Stimulated activated CD4-positive, alpha-beta T cell treated with anti-CD3 and anti-CD28 coated beads, Interleukin-2, amount 100 ng/mL, for 4 hours (primary cell): ENCODE data around the gene VPS37C.
A peak's percentile ranks its signal among the peaks of the same experiment; 100 is the strongest.
"Not testable (repeated sequence)": the region's sequence is repeated elsewhere in the genome, so short reads cannot be mapped to it uniquely, and the experiment has no call there.

Experiments
- DNase-seq: peaks from one replicate; pipeline ENCODE4 v3.0.0-alpha.2; 2020; ENCODE audit warnings: low read depth

The VPS37C gene

DNA sequence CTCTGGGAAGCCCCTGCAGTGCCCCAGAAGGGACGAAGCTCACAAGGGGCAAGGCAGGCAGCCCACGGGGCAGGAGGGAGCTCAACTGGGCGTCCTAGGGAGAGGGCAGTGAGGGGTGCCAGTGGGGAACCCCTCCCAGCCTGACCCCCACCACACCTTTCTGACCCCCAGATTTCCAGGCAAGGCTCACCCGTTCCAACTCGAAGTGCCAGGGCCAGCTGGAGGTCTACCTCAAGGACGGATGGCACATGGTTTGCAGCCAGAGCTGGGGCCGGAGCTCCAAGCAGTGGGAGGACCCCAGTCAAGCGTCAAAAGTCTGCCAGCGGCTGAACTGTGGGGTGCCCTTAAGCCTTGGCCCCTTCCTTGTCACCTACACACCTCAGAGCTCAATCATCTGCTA, 43.2 kb downstream of the VPS37C start:
- DNase-seq = no peak

DNA sequence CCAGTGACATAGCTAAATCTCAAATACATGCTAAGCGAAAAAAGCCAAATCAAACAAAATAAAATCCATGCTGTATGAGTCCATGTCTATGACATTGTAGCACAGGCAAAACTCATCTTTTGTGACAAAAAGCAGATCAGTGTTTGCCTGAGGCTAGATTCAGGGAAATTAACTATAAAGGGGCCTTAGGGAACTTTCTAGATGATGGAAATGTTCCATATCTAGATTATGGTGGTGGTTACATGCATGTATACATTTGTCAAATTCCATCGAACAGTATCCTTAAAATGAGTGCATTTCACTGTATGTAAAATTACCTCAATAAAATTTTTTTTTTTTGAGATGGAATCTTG, 44.1 kb downstream of the VPS37C start:
- no peak for DNase-seq

DNA sequence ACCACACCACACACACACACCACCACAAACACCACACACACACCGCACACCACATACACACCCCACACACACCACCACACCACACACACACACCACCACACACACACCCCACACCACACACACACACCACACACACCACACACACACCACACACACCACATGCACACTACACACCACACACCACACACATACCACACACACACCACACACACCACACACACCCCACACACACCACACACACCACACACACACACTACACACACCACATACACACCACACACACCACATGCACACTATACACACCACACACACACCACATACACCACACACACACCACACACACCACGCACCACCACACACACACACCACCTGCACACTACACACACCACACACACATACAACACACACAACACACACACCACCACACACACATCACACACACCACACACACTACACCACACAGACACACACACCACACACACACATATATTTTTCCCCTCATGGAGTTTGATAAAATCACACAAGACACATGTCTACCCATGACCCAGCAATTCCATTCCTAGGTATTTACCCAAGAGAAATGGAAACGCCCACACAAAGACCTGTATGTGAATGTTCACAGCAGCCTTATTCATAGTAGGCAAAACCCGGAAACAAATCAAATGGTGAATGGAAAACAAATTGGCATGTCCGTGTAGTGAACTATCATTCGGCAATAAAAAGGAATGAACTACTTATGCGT, 44.6 kb downstream of the VPS37C start:
- no peak for DNase-seq

DNA sequence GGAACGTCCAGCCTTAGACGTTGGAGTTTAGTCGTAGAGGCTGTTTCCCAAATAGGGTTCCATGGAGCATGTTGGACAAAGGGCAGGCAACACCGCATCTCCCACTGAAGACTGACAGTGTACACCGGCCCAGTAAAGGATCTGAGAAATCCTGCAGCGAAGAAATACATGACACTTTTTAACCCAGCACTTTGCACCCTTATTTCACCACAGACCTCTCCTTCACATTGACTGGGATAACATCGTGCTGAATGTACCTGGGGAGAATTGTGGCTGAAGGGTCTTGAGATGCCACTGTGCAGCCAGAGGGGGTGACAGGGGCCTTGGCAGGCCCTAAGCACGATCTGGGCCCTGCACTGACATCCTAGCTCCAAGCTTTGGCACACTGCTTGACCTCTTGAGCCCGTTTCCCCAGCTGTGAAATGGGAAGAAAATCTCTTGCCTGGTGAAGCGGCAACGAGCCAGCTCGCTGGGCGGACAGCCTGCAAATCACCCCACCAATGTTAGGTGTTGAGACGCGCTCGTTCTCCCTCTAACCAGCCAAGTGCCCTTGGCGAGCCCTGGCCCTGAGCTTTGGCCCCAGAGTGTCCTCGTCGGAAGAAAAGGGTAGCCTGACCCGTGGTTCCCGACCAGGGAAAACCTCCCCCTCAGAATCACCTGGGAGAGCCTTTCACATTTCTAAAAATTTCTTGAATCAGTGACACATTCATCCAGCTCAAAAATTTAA, 45.6 kb downstream of the VPS37C start:
- DNase-seq = no peak

DNA sequence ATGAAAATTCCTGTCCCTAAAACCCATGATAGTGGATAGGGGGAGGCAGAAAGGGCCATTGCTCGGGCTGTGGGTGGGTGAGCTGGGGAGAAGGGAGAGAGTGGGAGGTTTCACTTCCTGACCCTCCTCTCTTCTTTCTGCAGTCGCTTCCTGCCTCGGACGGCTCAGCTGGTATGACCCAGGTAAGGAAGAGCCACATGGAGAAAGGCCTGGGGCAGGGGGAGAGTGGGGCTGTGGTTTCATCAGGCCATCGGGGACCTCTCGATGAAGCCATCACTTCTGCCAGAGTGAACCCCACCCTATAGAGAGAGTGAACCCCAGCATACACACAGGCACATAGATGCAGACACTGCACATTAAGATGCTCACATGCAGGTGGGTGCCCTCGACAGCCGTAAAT, 46.3 kb downstream of the VPS37C start:
- no peak for DNase-seq

DNA sequence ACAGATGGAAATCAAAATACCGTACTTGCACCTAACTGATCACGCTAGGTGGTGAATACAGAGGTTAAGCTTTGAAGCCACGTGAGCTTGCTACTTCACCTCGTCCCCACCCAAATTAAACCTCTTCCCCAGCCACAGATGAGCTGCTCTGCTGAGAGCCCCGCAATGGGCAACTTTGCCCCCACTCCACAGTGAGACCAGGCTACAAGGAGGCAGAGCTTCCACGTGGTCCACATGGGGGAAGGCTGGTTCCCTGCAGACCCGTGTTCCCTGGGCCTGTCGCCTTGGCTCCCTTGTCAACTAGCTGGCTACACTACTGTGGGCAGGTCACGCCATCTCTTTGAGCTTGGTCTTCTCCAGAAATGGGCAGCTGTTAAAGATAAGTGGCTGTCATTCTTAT, 48.0 kb downstream of the VPS37C start:
- DNase-seq = no peak

DNA sequence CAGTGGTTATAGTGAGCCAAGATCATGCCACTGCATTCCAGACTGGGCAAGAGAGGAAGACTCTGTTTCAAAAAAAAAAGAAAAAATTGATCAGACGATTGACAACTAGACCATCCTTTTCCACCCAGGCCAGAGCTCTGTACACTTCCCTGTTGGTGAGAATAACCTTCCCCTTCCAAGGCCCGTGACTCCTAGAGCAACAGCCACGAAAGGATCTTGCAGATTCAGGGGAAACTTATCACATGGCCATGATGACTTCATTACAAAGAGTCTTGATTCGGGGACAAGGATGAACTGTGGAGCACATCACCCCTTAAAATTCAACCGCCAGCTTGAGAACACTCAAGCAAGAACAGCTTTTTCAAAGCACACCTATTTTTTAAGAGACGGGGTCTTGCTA, 48.7 kb downstream of the VPS37C start:
- DNase-seq = no peak

DNA sequence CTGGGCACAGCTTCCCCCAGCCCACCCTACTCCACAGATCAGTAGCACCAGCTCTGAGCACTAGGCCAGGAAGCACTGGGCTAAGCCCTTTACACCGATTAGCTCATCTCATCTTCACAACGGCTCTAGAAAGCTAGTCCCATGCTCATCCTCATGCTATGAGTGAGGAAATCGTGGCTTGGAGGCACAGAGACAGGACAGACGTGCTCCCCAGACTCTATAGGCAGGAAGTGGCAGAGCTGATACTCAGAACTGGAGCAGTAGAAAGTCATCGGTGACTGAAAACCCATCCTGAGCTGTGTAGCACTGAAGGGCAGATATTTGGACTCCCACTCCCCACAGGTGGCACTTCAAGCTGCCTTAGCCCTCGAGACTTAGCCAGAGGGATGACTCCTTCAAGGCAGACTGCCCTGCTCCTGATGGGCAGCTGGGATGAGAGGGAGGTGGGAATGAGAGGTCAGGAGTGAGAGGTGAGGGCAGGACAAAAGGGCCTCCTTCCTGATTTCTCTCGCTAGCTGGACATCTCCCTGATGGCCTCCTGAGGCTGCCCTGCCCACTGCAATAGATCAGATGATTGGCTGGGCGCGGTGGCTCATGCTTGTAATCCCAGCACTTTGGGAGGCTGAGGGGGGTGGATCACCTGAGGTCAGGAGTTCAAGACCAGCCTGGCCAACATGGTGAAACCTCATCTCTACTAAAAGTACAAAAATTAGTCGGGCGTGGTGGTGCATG, 49.3 kb downstream of the VPS37C start:
- peak; percentile 40 for DNase-seq

DNA sequence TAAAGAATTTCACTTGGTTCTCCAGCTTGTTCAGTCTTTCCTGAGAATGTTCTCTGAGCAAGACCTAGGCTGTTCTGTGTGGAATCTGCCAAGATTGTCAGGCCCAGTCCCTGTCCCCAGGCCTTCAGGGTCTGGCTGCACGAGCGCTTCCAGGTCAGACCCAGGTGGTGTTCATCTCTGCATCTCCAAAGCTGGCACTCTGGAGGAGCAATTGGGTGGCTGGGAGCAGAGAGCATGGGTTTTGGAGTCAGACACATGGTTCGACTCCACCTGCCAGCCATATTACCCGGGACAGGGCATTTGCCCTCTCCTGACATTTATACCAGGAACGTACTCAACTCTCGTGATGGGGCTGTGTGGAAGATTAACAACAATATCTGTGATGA, 50.2 kb downstream of the VPS37C start:
- no peak for DNase-seq

DNA sequence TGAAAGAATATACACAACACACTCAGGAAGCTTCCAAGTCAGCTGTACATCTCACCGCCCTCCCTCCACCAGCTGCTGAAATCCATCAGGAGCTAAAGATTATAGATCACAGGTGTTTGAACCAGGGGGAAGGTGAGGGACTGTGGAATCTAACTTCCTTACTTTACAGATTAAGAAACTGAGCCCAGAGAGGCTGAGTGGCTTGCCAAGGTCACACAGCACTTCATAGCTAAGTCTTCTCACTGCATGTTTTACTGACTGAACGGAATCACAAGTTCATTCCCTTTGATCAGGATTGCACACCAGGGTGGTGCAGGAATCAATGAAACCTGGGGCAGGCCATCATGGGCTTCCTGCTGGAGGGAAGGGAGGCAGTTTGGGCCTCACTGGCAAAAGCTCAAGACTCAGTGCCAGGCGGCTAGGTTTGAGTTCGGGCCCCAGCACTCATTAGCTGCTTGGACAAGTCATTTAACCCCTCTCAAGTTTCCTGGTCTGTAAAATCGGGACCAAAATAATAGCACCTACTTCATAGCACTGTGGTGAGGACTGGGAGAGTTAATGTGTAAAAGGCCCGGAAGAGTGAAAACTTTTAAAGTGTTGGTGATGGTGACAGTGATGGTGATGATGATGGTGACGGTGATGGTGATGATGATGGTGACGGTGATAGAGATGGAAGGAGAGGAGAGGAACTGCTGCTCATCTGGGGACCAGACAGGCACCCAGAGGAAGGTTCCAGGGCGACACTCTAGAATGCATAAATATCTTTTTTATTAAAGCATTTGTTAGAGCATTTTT, 50.8 kb downstream of the VPS37C start:
- no peak for DNase-seq

DNA sequence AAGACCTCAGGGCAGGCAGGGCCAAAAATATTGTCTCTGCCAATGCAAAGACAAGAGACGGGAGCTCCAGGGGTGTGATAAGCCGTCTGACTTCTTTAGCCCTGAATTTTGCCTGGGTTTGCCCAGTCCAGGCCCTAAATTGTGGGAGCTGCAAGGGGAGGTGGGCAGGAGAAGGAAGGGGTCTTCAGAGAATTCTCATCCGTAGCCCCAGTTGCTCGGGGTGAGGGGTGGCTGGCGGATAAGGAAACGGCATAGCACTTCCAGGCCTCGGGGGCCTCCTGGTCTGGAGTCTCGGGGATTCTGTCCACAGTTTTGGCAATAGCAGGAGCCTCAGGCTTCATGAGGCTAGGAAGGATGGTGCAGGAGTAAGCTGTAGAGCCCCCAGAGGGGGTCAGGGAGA, 51.6 kb downstream of the VPS37C start:
- no peak for DNase-seq

DNA sequence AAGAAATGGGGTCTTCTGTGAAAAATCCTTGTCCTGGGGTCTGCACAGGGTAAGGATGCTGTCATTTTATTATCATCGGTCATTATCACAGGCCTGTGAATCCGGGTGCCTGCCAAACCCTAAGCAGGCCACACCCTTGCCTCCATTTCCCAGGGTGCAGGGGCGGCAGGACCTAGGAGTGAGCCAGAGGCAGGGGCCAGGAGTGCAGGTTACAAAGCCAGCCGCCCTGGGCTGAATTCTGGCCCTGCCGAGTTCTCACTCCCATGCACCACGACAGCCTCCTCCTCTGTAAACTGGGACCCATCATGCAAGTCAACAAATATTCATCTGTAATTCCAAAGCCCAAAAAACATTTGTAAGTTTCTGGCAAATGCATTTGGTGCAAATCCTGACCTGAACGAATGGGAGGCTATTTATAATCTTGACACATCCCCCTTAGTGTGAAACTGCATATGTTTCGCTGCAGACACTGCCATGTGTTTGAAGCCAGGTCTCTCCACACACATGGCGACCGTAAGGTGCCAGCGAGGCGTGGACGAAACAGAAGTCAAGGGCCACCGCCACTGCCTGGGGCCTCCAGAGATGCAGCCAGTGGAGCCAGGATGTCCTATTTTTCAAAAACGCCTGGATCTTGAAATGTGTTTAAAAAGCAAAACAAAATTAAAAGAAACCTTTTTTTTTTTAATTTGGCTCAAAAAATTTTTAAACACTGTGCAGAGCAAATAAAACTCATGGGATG, 52.2 kb downstream of the VPS37C start:
- no peak for DNase-seq

DNA sequence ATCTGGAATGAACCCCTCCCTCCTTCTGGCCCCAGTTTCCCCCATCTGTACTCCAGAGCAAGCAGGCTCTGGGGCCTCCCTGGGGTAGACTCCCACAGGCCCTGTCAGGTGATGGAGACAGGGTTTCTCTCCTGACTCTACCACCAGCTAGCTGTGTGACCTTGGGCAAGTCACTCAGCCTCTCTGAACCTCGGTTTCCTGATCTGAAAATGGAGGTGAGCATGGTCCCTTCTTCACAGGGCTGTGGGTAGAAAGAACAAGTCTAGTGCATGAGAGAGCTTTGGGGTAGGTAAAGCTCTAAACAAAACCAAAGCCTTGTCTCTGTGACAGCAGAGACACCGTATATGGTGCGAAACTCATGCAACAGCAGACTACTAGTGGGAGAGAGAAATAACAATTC, 53.3 kb downstream of the VPS37C start:
- DNase-seq = no peak

DNA sequence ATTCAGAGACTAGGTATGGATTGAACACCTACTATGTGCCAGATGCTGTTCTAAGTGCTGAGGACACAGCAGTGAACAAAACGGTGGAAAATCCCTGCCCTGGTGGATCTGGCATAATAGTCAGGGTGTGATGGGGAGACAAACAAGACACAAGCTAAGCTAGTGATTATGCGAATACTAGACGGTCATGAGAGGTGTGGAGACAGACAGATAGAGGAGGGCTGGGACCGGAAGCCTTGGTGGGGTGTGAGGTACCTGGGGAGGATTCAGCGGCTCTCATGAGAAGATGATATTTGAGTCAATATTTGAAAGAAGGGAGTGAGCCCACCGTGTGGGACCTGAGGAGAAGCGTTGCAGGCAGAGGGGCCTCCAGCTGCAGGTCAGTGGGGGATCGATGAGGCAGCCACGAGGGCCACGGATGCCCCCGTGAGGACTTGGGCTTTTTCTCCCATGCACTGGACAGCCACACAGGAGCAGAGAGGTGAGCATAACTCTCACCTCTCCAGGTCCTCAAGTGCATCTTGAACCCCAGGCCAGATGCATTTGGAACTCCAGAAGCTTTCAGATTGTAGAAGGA, 54.2 kb downstream of the VPS37C start:
- no peak for DNase-seq

DNA sequence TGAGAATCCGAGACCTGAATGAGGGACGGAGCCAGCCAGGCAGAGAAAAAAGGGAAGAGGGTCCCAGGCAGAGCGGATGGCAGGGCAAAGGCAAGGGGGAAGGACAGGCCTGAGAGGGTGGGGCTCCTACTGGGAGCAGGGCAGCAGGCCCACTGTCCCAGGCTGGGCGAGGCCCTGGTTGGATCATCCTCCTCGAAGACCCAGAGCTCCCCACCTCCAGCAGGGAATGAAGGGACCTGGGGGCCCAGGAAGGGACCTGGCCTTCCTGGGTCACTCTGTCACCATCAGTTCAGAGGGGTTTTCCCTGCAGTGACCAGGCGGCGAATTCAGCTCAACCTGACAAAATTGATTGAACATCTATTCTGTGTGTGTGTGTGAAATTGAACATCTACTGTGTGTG, 54.9 kb downstream of the VPS37C start:
- DNase-seq = no peak

DNA sequence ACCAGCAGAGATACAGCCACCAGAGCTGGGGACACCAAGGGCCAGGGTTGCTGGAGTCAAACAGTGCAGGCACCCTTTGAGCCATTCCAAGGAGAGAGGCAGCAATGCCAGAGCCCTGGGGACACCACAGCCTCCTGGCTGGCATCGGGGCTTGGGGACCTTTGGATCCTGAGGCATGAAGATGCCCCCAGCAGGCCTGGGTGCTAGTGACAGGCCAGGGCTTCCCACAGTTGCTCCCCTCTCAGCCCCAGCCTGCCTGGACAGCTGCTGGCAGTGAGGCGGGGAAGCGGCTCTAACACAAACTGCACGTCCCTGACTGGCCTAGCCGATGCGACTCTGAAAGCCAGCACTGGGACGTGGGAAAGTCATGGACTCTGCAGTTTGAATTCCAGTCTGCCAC, 56.3 kb downstream of the VPS37C start:
- DNase-seq = no peak

DNA sequence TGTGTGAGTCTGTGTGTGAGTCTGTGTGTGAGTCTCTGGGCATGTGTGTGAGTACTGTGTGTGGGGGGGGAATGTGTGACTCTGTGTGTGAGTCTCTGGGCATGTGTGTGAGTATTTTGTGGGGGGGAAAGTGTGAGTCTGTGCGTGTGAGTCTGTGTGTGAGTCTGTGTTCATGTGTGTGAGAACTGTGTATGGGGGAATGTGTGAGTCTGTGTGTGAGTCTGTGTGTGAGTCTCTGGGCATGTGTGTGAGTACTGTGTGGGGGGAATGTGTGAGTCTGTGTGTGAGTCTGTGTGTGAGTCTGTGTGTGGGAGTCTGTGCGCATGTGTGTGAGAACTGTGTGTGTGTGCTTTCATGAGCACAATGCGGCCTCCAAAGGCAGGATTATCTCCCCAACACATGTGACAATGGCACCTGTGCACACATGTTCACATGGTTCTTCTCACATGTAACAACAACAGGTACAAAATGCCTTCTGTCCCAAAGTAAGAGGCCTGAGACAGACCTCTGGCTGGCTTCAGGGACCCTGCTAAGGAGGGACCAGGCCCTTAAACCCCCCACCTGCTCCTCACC, 57.3 kb downstream of the VPS37C start:
- DNase-seq = no peak

DNA sequence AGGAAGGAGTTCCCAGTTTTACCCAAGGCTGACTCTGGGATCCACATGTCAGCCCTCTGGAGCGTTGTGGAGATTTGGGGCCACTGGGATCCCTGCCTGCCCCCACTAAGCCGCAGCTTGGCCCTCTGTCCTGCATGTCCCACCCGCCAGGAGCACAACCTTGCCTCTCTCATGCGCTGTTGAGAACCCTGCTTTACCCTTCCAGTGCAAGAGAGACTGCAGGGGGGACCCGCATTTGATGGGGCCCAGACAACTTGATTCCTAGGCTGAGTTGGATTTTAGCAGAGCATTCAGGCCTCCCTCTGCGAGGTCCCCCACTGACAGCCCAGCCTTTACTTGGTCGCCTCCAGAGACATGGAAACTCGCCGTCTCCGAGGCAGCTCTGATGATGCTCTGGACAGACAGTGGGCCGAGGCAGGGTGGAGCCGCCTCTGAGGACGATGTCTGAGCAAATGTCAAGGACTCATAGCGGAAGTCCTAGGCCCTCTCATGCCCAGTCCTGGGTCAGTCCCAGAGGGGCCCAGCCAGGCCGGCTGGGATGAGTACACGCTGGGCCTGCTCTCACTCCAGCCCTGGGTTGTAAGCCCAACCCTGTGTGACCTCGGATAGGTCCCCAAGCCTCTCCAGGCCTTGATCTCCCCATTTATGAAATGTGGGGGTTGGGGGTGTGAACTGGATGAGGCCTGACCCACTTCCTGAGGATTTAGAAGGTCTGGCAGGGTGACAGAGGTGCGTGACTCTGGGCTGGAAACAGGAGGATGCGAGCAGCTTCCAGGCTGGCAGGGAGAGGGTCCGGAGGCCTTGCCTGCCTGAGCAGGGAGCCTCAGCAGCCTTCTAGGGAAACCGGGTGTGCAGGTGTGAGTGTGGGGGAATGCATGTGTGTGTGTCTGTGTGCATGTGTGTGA, 58.3 kb downstream of the VPS37C start:
- no peak for DNase-seq

DNA sequence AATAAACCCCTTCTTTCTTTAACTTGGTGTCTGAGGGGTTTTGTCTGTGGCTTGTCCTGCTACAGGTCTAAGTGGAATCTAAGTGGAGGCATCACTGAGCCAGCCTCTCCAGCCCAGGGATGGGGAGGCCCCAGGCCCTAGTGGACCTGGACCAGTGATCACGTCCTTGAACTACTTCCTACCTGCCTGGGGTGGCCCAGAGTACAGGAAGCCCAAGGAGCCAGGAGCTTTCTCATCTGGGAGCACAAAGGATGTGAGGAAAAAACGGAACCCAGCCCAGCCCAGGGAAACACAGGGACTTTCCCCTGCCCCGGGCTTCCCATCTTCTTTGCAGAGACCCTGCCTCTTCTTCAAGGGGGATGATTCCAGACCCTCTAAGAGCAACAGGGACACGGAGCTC, 62.4 kb downstream of the VPS37C start:
- no peak for DNase-seq

DNA sequence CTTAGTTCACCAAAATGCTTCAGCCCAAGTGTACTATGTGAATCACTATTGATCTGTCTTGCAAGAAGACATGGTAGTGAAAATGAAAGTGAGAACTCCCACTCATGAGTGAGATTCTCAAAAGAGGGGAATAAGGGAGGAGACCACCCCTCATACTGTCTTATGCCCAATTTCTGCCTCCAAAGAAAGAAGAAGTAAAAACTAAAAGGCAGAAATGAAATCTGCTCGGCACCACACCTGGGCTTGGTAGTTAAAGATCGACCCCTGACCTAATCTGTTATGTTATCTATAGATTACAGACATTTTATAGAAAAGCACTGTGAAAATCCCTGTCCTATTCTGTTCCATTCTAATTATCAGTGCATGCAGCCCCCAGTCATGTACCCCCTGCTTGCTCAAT, 63.0 kb downstream of the VPS37C start:
- not testable (repeated sequence) for DNase-seq
